ENCODE data around the gene HELZ.
"Not testable (repeated sequence)": the region's sequence is repeated elsewhere in the genome, so short reads cannot be mapped to it uniquely, and the experiment has no call there.

The HELZ gene, protein sequence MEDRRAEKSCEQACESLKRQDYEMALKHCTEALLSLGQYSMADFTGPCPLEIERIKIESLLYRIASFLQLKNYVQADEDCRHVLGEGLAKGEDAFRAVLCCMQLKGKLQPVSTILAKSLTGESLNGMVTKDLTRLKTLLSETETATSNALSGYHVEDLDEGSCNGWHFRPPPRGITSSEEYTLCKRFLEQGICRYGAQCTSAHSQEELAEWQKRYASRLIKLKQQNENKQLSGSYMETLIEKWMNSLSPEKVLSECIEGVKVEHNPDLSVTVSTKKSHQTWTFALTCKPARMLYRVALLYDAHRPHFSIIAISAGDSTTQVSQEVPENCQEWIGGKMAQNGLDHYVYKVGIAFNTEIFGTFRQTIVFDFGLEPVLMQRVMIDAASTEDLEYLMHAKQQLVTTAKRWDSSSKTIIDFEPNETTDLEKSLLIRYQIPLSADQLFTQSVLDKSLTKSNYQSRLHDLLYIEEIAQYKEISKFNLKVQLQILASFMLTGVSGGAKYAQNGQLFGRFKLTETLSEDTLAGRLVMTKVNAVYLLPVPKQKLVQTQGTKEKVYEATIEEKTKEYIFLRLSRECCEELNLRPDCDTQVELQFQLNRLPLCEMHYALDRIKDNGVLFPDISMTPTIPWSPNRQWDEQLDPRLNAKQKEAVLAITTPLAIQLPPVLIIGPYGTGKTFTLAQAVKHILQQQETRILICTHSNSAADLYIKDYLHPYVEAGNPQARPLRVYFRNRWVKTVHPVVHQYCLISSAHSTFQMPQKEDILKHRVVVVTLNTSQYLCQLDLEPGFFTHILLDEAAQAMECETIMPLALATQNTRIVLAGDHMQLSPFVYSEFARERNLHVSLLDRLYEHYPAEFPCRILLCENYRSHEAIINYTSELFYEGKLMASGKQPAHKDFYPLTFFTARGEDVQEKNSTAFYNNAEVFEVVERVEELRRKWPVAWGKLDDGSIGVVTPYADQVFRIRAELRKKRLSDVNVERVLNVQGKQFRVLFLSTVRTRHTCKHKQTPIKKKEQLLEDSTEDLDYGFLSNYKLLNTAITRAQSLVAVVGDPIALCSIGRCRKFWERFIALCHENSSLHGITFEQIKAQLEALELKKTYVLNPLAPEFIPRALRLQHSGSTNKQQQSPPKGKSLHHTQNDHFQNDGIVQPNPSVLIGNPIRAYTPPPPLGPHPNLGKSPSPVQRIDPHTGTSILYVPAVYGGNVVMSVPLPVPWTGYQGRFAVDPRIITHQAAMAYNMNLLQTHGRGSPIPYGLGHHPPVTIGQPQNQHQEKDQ (N-terminal part only)

GRCh38 chr17:67245073-67245693 is at the start of gene HELZ:
Gene HELZ (minus strand): TSS chr17:67245196. CDS start chr17:67218804, 26,392 bp downstream.
- peak; percentile 64 for DNase-seq

DNA sequence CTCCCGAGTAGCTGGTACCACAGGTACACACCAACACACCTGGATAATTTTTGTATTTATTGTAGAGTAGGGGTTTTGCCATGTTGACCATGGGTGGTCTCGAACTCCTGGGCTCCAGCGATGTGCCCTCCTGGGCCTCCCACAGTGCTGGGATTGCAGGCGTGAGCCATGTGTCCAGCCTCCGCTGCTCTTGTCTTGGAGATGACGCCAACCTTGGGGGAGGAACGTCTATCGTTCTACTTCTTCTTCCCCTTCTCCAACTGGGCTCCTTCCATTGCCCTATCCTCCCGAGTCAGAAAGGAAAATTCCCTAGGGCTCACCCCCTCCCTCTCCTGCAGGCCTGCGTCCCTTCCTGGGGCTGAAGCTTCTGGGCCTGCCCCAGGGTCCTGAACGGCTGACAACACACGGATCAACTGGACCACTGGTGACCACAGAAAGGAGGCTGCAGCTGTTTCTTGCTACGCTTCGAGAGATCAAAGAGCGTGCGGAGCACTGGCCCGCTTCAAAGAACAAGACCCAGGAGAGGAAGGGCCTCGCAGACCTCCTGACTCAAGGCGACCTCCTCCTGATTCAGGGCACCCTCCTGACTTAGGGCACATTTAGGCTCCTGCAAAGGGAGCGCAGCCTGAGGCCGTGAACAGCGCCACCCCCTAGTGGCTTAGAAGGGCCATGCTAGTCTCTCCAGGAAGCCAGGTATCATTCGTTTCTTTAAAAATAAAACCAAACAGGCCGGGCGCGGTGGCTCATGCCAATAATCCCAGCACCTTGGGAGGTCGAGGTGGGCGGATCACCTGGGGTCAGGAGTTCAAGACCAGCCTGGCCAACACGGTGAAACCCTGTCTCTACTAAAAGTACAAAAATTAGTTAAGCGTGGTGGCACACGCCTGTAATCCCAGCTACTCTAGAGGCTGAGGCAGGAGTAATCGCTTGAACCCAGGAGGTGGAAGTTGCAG is 48.5 kb upstream of the HELZ start:
- DNase-seq: peak; percentile 2

DNA sequence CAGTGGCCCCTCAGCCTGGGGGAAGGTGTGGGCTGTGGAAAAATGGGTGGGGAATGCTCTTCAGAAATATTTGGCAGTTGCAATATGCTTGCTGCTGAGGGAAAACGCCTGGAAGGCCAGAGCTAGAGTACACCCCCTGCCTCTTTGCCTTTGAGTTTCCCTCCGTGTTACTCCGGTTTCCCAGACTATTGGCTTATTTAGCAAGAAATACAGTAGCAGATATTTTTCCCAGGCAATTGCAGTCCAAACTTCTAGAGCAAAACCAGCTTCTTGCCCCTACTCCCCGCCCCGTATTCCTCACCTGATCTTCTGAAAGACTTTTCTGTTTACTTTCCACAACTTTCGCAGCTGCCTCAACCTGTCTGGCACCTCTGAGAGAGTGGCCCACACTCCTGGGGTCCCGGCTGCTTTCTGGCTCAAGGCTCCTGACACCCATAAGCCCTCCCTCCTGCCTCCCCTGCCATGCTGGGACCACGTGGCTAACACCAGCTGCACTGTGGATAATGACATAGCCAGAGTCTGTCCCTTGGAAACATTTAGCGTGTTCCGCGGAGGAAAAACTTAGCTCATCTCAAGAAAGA is 45.8 kb upstream of the HELZ start:
- no peak for DNase-seq

- no peak for DNase-seq
These were observed 45.2 kb upstream of the HELZ start for GRCh38 chr17:67290244-67290643.

GRCh38 chr17:67289181-67289876 is 44.3 kb upstream of the HELZ start:
- no peak for DNase-seq

- not testable (repeated sequence) for DNase-seq
These were observed 41.8 kb upstream of the HELZ start for GRCh38 chr17:67286826-67287225.

DNA sequence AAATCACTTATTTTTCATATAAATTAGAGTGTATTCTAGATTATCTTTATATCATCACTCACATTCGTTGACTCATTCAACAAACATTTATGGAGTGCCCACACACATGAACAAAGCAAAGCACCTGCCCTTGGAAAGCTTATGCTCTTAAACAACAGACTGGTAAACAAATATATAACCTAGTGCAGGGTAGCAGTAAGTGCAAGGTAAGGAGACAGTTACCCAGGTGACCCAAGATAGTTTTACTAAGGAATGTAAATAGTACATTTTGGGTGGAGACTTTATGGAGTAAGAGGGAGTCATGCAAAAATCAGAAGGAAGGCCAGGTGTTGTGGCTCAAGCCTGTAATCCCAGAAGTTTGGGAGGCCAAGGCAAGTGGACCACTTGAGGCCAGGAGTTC is 40.4 kb upstream of the HELZ start:
- no peak for DNase-seq

DNA sequence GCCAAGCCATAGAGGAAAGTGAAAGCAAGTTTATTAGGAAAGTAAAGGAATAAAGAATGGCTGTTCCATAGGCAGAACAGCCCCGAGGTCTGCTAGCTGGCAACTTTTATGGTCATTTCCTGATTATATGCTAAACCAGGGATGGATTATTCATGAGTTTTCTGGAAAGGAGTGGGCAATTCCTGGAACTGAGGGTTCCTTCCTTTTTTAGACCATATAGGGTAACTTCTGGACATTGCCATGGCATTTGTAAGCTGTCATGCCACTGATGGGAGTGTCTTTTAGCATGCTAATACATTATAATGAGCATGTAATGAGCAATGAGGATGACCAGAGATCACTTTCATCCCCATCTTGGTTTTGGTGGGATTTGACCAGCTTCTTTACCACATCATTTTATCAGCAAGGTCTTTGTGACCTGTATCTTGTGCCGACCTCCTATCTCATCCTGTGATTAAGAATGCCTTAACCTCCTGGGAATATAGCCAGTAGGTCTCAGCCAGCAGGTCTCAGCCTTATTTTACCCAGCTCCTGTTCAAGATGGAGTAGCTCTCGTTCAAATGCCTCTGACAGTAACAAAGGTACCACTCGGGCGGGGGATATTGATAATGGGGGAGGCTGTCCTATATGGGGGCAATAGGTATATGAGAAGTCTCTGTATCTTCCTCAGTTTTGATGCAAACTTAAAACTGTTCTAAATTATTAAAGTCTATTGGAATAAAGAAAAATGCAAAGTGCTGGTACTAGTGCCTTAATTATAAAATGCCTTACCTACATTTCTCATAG is 38.9 kb upstream of the HELZ start:
- DNase-seq: no peak

GRCh38 chr17:67281743-67282142 is 36.7 kb upstream of the HELZ start:
- no peak for DNase-seq

DNA sequence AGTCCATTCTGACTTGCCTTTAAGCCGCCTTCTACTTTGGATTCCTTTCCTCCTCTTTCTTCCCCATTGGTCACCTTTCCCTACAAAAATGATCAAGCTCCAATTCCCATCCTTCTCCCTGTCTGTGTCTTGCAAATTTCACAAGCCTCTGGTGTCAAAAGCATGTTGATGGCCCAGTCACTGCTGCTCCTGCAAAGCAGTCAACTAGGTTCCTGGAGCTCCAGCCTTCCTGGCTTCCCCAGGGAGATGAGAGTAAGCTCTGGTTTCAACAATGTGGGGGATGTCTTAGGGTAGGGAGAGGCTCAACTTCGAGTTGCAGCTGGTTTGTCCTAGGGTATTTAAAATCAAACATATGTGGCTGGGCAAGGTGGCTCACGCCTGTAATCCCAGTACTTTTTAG is 36.1 kb upstream of the HELZ start:
- DNase-seq: no peak

DNA sequence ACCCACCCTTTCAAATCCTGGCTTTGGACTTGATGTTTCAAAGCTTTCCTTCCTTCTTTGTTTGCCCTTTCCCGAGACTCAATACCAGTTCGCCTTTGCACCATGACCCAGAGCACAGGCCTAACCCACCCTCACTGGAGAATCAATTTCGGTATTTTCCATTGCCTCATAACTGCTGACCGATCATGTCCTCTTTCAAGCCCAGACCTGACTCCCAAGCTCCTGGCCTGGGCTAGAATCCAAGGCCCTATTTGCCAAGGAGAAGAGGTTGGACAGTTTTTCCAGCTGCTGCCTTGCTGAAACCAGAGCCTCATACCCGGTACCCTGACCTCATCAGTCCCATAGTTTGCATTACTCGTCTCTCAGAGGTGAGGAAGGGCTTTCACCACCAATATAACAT is 35.3 kb upstream of the HELZ start:
- DNase-seq: peak; percentile 47

GRCh38 chr17:67279115-67279514 is 34.1 kb upstream of the HELZ start:
- no peak for DNase-seq

- DNase-seq: no peak
These were observed 33.4 kb upstream of the HELZ start for GRCh38 chr17:67278363-67278762.

- DNase-seq: no peak
These were observed 31.1 kb upstream of the HELZ start for GRCh38 chr17:67276075-67276474.

DNA sequence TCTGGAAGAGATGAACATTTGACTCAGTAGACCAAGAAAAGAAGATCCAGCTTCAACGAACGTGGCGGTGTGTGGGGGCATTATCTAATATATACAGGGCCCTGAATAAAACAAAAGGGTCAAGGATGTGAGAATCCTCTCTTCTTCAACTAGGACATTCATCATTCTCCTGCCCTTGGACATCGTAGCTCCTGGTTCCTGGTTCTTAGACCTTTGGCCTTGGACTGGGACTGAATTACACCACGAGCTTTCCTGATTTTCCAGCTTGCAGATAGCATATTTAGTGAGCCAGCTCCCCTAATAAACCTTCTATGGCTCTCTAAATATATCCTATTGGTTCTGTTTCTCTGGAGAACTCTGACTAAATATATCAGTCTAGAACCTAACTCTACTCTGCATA is 29.5 kb upstream of the HELZ start:
- no peak for DNase-seq

DNA sequence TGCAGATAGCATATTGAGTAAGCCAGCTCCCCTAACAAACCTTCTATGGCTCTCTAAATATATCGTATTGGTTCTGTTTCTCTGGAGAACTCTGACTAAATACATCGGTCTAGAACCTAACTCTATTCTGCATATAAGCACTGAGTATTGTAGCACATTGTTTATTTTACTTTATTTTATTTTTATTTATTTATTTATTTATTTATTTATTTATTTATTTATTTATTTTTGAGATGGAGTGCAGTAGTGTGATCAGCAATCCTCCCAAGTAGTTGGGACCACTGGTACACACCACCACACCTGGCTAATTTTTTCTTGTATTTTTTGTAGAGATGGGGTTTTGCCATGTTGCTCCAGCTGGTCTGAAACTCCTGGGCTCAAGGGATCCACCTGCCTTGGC is 28.9 kb upstream of the HELZ start:
- DNase-seq: no peak

DNA sequence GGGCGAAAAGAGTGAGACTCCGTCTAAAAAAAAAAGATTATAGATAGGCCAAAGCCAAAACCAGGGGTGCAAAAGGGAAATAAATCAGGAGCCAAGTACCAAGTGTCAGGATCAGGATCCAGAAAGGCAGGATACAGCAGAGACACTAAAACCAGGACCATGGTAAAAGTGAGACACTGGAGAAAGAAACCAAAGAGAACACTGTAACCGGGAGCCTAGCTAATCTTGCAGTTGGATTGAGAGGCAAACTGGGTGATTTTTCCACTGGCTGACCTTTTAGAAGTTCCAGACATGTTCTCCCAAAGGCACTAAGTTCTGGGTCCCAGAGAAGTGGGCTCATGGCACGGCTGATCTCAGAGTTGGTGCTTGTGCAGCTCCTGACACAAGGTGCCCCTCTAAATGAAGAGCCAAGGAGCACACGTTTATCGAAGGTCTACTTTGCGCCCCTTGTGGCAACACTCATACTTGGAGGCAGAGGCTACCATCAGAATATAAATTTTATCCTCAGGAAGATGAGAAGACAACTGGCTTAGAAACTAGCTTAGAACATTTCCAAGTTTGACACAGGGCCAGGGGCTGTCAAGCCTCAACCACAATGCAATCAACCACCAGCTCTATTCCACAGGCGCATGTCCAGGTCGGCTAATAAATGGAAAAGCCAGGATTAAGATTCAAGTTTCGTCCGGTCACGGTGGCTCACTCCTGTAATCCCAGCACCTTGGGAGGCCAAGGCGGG is 27.5 kb upstream of the HELZ start:
- DNase-seq: no peak

GRCh38 chr17:67271187-67271586 is 26.2 kb upstream of the HELZ start:
- DNase-seq: not testable (repeated sequence)

- no peak for DNase-seq
These were observed 25.4 kb upstream of the HELZ start for GRCh38 chr17:67270416-67270815.
